Measurements from ENCODE around the gene EP300.
"Not testable (repeated sequence)": the region's sequence is repeated elsewhere in the genome, so short reads cannot be mapped to it uniquely, and the experiment has no call there.

Gene EP300

GRCh38 chr22:41085842-41086241, 6.5 kb upstream of the EP300 start:
- DNase-seq = no peak

- DNase-seq = peak; percentile 99
Measured at GRCh38 chr22:41091132-41092022, 1.0 kb upstream of the EP300 start.

GRCh38 chr22:41092847-41093411, 537 bp downstream of the EP300 start:
- peak; percentile 47 for DNase-seq

- peak; percentile 27 for DNase-seq
Measured at GRCh38 chr22:41094041-41094593, 1.7 kb downstream of the EP300 start.

- DNase-seq = no peak
Measured at GRCh38 chr22:41096391-41096790, 4.0 kb downstream of the EP300 start.

- DNase-seq = no peak
Measured at GRCh38 chr22:41096841-41097240, 4.4 kb downstream of the EP300 start.

- no peak for DNase-seq
Measured at GRCh38 chr22:41099036-41099435, 6.6 kb downstream of the EP300 start.

- no peak for DNase-seq
Measured at GRCh38 chr22:41106122-41106968, 14.0 kb downstream of the EP300 start.

- DNase-seq = not testable (repeated sequence)
Measured at GRCh38 chr22:41106969-41107325, 14.6 kb downstream of the EP300 start.

GRCh38 chr22:41110968-41111367, 18.6 kb downstream of the EP300 start:
- no peak for DNase-seq

- no peak for DNase-seq
Measured at GRCh38 chr22:41116342-41116741, 23.9 kb downstream of the EP300 start.

- DNase-seq = no peak
Measured at GRCh38 chr22:41117127-41117965, 25.0 kb downstream of the EP300 start.

GRCh38 chr22:41123151-41123550, 30.8 kb downstream of the EP300 start:
- DNase-seq = no peak

- no peak for DNase-seq
Measured at GRCh38 chr22:41124086-41124485, 31.7 kb downstream of the EP300 start.

GRCh38 chr22:41127451-41127850, 35.1 kb downstream of the EP300 start:
- DNase-seq = no peak

- DNase-seq = no peak
Measured at GRCh38 chr22:41128606-41129005, 36.2 kb downstream of the EP300 start.

- DNase-seq = no peak
Measured at GRCh38 chr22:41132550-41132949, 40.2 kb downstream of the EP300 start.

- no peak for DNase-seq
Measured at GRCh38 chr22:41140365-41140957, 48.1 kb downstream of the EP300 start.

- DNase-seq = not testable (repeated sequence)
Measured at GRCh38 chr22:41145921-41146320, 53.5 kb downstream of the EP300 start.

- DNase-seq = no peak
Measured at GRCh38 chr22:41146573-41146972, 54.2 kb downstream of the EP300 start.

- DNase-seq = no peak
Measured at GRCh38 chr22:41147722-41148121, 55.3 kb downstream of the EP300 start.

GRCh38 chr22:41152902-41153301, 60.5 kb downstream of the EP300 start:
- no peak for DNase-seq

Measured in stimulated activated CD4-positive, alpha-beta T cell treated with anti-CD3 and anti-CD28 coated beads, Interleukin-15, amount 100 ng/mL, for 24 hours (primary cell).